Naive thymus-derived CD4-positive, alpha-beta T cell (primary cell): ENCODE results near the gene SHF. TPM values are rescaled to one million over a fixed set of nuclear protein-coding genes. Genes with fewer than 3 reads are reported as not detected.

Source experiments
- ATAC-seq: fragments of 150-1000 bp; cut with Tn5 transposase; 2 replicates; pipeline ENCODE4 v1.10.0; 2021; ENCODE audit warnings: mild to moderate bottlenecking, moderate library complexity
- CTCF ChIA-PET: fragments of 350-600 bp; sonication (Branson Sonifier 250); formaldehyde crosslinking; loops from one replicate; lab custom pipeline; 2021; ENCODE audit warnings: antibody characterized with exemption; lab: Charles Lee
- POLR2A ChIA-PET: fragments of 350-600 bp; sonication (Branson Sonifier 250); formaldehyde crosslinking; loops from one replicate; lab custom pipeline; 2021; ENCODE audit warnings: antibody characterized with exemption, inconsistent platforms; lab: Charles Lee
- DNase-seq, 9 donors: peaks; one replicate each; pipeline versions ENCODE4 v3.0.0 to v3.0.0-alpha.2; 2020 to 2022; ENCODE audit warnings: mixed read lengths in 1 of 9
- H3K27ac ChIP-seq: one replicate; pipeline ENCODE4 v1.7.0; 2013; ENCODE audit warnings: mild to moderate bottlenecking, low read depth, low read length, moderate library complexity
- H3K27me3 ChIP-seq, 2 donors: one replicate each; pipeline ENCODE4 v1.7.0; 2013; ENCODE audit warnings: low read length in 2 of 2, mild to moderate bottlenecking in 2 of 2, moderate library complexity in 2 of 2; ENCODE audit not compliant: control insufficient read depth in 2 of 2, insufficient read depth in 2 of 2
- H3K36me3 ChIP-seq, 3 experiments: 1 replicate in 2 of 3; 2 replicates in 1 of 3; pipeline ENCODE4 v1.7.0; 2013; ENCODE audit warnings: low read length in 3 of 3, mild to moderate bottlenecking in 3 of 3, moderate library complexity in 1 of 3; ENCODE audit not compliant: insufficient read depth in 3 of 3, control insufficient read depth in 2 of 3
- H3K4me1 ChIP-seq, 2 donors: one replicate each; pipeline ENCODE4 v1.7.0; 2013; ENCODE audit warnings: low read length in 2 of 2, mild to moderate bottlenecking in 2 of 2, moderate library complexity in 1 of 2; ENCODE audit not compliant: control insufficient read depth in 2 of 2, insufficient read depth in 2 of 2
- H3K4me3 ChIP-seq: 2 replicates; pipeline ENCODE4 v1.7.0; 2013; ENCODE audit warnings: mild to moderate bottlenecking, low read length
- H3K9me3 ChIP-seq, 3 experiments: 1 replicate in 2 of 3; 2 replicates in 1 of 3; pipeline ENCODE4 v1.7.0; 2013; ENCODE audit warnings: low read length in 3 of 3; ENCODE audit not compliant: control insufficient read depth in 2 of 3
- H3K27ac Mint-ChIP-seq, 9 donors: one replicate each; pipeline ENCODE4 v1.8.0; 2020 to 2022; ENCODE audit warnings: mixed read lengths in 9 of 9, mild to moderate bottlenecking in 8 of 9, moderate library complexity in 5 of 9, inconsistent platforms in 2 of 9
- H3K27me3 Mint-ChIP-seq, 5 donors: one replicate each; pipeline ENCODE4 v1.8.0; 2021 to 2022; ENCODE audit warnings: mixed read lengths in 5 of 5, mild to moderate bottlenecking in 1 of 5
- H3K36me3 Mint-ChIP-seq, 5 donors: one replicate each; pipeline ENCODE4 v1.8.0; 2020 to 2022; ENCODE audit warnings: mixed read lengths in 5 of 5, mild to moderate bottlenecking in 3 of 5, inconsistent platforms in 1 of 5
- H3K4me1 Mint-ChIP-seq, 7 donors: one replicate each; pipeline ENCODE4 v1.8.0; 2020 to 2022; ENCODE audit warnings: mixed read lengths in 7 of 7, mild to moderate bottlenecking in 3 of 7, inconsistent platforms in 1 of 7
- H3K4me3 Mint-ChIP-seq, 10 donors: one replicate each; pipeline ENCODE4 v1.8.0; 2020 to 2022; ENCODE audit warnings: mild to moderate bottlenecking in 10 of 10, mixed read lengths in 10 of 10, moderate library complexity in 6 of 10, inconsistent platforms in 2 of 10
- H3K9me3 Mint-ChIP-seq, 11 donors: one replicate each; pipeline ENCODE4 v1.8.0; 2020 to 2022; ENCODE audit warnings: mixed read lengths in 11 of 11, mild to moderate bottlenecking in 4 of 11, inconsistent platforms in 1 of 11, moderate library complexity in 1 of 11
- intact Hi-C, 2 donors: fragments of 100-400 bp; cut with micrococcal nuclease; formaldehyde crosslinking; loops; one replicate each; pipeline ENCODE4 v1.15.1; 2023
- polyA plus RNA-seq, 2 donors: library from polyadenylated mRNA; unstranded; fragments of 300-500 nt; fragmentation: Illumina TruSeq; gene quantifications; one replicate each; pipeline ENCODE4 v1.2.3, GENCODE V29; 2021
- total RNA-seq, 6 experiments: library from RNA in 5 of 6; stranded (reverse) in 5 of 6; gene quantifications; 1 replicate in 5 of 6; 2 replicates in 1 of 6; pipeline ENCODE4 v1.2.3 and lab custom pipeline; 2021 to 2026

The SHF gene
- total and polyA plus RNA-seq, 7 experiments from 2014 or later, result 2.5 to 8.7 (median 4.4) TPM

DNA sequence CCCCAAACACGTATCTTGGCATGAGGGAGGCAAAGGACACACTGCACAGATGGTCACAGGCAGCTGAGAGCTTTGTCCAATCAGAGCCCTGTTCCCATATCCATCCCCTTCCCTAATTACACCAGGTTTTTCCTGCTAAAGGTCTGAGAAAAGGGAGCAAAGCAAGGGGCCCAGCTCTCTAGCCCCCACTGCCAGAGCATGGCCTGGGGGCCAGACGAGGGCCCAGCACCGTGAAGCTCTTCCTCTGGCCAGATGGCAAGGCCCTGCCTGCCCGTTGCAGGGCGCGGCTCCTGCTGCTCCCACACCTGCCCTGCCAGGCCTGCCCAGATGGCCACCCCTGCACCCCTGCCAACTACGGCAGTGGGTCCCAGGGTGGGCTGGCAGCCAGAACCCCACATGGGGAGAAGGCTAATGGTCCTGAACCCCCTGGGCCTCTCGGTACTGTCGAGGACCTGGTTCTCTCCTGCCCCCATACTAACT lies 3.2 kb downstream of the SHF start:
- ChIA-PET CTCF (interaction anchor here (0.9 to 1.4 kb wide), 2 partner anchors 16 to 21 kb away, joined by 3 read pairs; no protein-coding TSS in a partner anchor), POLR2A (interaction anchor here (0.7 to 13.0 kb wide), 2 partner anchors 16 to 403 kb away, joined by 3 to 177 read pairs; partner anchors contain the start of gene BLOC1S6)

DNA sequence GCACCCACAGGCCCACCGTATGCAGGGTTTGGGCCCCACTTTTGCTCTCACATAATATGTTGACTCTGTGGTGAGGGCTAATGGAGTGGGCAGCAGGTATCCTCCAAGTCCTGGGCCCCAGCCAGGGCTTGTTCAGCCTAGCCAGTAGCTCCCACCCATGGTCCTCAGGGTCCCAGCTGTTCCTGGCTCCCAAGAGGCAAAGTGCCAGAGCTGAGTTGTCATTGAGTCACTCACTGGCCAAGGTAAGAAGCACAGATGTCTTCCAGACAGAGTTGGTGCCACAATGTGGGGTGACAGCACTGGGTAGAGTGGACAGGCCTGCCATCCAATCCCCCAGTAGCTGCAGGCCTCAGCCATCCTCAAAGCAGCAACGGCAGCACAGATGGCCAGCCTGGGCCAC lies 4.3 kb downstream of the SHF start:
- peak overlapping the region in 2 of 9 donors; percentile 17 to 61 for H3K27ac Mint-ChIP-seq
- Histone ChIP-seq H3K4me1 (peaks cover 0 to 10% of the 10 kb centered on the region in 2 donors), H3K4me3 (no peak overlapping the region), H3K9me3 (no peaks in the 10 kb centered on the region), H3K27me3 (no peaks in the 10 kb centered on the region), H3K27ac (no peak overlapping the region), H3K36me3 (no peaks in the 10 kb centered on the region)
- no peaks in the 10 kb centered on the region for H3K36me3 Mint-ChIP-seq
- peaks cover 0 to 12% (median 0%) of the 10 kb centered on the region in 5 donors for H3K27me3 Mint-ChIP-seq
- peaks cover 16 to 34% (median 26%) of the 10 kb centered on the region in 7 donors for H3K4me1 Mint-ChIP-seq
- H3K4me3 Mint-ChIP-seq, result no peak overlapping the region
- no peak for ATAC-seq
- ChIA-PET CTCF (no interaction called here), POLR2A (interaction anchor here (13.0 kb wide), 1 partner anchor 18 kb away, joined by 177 read pairs; no protein-coding TSS in a partner anchor)
- DNase-seq, result no peak
- intact Hi-C loops, result no loop called here
- H3K9me3 Mint-ChIP-seq, result no peaks in the 10 kb centered on the region

More for the DNA sequence above, 3.2 kb downstream of the SHF start:
- Mint-ChIP-seq H3K4me1 (peaks cover 19 to 37% (median 30%) of the 10 kb centered on the region in 7 donors), H3K27me3 (peaks cover 0 to 13% (median 0%) of the 10 kb centered on the region in 5 donors), H3K27ac (peak overlapping the region in 5 of 9 donors; percentile 0 to 90 (median 64)), H3K4me3 (peak overlapping the region in 1 of 10 donors; percentile 54), H3K36me3 (no peaks in the 10 kb centered on the region), H3K9me3 (no peaks in the 10 kb centered on the region)
- H3K4me1 ChIP-seq, result peaks cover 3 to 13% of the 10 kb centered on the region in 2 donors
- H3K36me3 ChIP-seq, result no peaks in the 10 kb centered on the region
- no peaks in the 10 kb centered on the region for H3K27me3 ChIP-seq
- H3K9me3 ChIP-seq, result no peaks in the 10 kb centered on the region
- ATAC-seq, result no peak
- no peak overlapping the region for H3K4me3 ChIP-seq
- no peak for DNase-seq
- intact Hi-C loops, result no loop called here
- H3K27ac ChIP-seq, result no peak overlapping the region

DNA sequence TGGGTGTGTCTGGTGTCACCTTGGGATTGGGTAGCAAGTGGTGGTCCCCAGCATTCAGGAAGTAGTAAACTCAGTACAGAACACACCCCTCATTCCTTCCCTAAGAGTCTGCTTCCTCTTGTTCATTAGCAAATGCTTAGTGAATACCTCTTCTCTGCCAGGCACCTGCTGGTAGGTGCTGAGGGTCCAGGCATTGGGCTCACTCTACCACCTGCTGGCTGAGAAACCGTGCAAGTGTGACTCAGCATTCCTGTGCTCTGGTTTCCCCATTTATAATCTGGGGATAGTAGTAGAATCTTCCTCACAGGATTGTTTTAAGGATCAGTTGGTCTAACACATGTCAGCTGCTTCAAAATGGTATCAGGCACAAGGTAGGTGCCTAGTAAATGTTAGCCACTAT lies 4.8 kb downstream of the SHF start:
- no peak for ATAC-seq
- Histone ChIP-seq H3K36me3 (no peaks in the 10 kb centered on the region), H3K9me3 (no peaks in the 10 kb centered on the region), H3K4me1 (peaks cover 0 to 8% of the 10 kb centered on the region in 2 donors), H3K27me3 (no peaks in the 10 kb centered on the region), H3K4me3 (no peak overlapping the region), H3K27ac (no peak overlapping the region)
- H3K27ac Mint-ChIP-seq, result peak overlapping the region in 3 of 9 donors; percentile 12 to 28 (median 25)
- ChIA-PET POLR2A (interaction anchor here (13.0 kb wide), 1 partner anchor 18 kb away, joined by 177 read pairs; no protein-coding TSS in a partner anchor), CTCF (no interaction called here)
- H3K36me3 Mint-ChIP-seq, result peaks cover 0 to under 1% (median 0%) of the 10 kb centered on the region in 5 donors
- peaks cover 13 to 28% (median 23%) of the 10 kb centered on the region in 7 donors for H3K4me1 Mint-ChIP-seq
- H3K4me3 Mint-ChIP-seq, result no peak overlapping the region
- peaks cover 0 to 8% (median 0%) of the 10 kb centered on the region in 5 donors for H3K27me3 Mint-ChIP-seq
- intact Hi-C loops, result no loop called here
- H3K9me3 Mint-ChIP-seq, result no peaks in the 10 kb centered on the region
- no peak for DNase-seq

DNA sequence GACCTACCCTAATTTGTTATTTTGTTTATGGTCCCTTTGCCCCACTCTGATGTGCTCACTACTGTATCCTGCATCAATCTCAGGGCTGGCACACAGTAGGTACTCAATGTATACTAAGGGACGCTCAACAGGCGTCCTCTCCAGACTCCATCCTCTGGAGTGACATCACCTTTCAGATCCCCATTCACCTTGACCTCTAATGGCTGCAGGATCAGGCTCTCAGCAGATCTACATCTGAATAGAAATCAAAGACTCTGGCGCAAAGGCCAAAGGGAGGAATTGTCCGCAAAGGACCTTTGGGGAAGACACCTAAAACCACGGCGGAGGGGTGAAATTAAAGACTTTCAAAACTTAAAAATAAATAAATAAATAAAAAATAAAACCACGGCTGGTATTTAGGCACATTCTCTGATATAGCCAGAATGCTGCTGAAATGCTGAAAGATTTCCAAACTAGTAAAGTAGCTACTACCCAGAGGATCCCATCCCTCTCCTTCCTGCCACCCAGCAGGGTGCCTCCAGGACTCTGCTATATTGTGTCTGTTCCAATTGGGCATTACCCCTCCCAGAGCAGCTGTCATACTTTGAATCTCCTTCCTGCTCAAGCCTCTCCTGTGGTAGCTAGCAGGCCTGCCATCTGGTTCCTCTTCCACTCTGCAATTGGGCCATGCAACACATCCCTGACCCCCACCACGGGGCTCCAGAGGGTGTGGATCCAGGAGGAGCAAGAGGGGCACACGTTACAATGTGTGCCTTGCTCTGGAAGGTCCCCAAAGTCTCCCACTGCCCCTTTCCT lies 6.1 kb downstream of the SHF start:
- H3K27me3 Mint-ChIP-seq, result peaks cover 0 to 2% (median 0%) of the 10 kb centered on the region in 5 donors
- H3K27ac Mint-ChIP-seq, result peak overlapping the region in 3 of 9 donors; percentile 6 to 56 (median 42)

GRCh38 chr15:45180648-45181436 lies 6.9 kb downstream of the SHF start:
- peaks cover 0 to 8% of the 10 kb centered on the region in 2 donors for H3K4me1 ChIP-seq
- H3K4me3 ChIP-seq, result no peak overlapping the region
- Mint-ChIP-seq H3K36me3 (peaks cover 0 to 9% (median 4%) of the 10 kb centered on the region in 5 donors), H3K27me3 (peaks cover 0 to 1% (median 0%) of the 10 kb centered on the region in 5 donors), H3K4me3 (no peak overlapping the region), H3K4me1 (peaks cover 3 to 25% (median 16%) of the 10 kb centered on the region in 7 donors), H3K27ac (peak overlapping the region in 1 of 9 donors; percentile 43), H3K9me3 (no peaks in the 10 kb centered on the region)
- ATAC-seq (no peak), DNase-seq (no peak)
- H3K36me3 ChIP-seq, result no peaks in the 10 kb centered on the region
- ChIA-PET POLR2A (interaction anchor here (1.3 to 13.0 kb wide), 3 partner anchors 13 to 98 kb away, joined by 3 to 177 read pairs (median 11); no protein-coding TSS in a partner anchor), CTCF (interaction anchor here (1.1 to 3.3 kb wide), 4 partner anchors 10 to 21 kb away, joined by 4 to 15 read pairs (median 9); no protein-coding TSS in a partner anchor)
- H3K27ac ChIP-seq, result no peak overlapping the region
- intact Hi-C loops, result loop anchor here in 1 of 2 donors (1.0 kb wide), 1 partner anchor 44 kb away; no protein-coding TSS in a partner anchor
- H3K9me3 ChIP-seq, result no peaks in the 10 kb centered on the region
- no peaks in the 10 kb centered on the region for H3K27me3 ChIP-seq

More for the DNA sequence above, 6.1 kb downstream of the SHF start:
- no peak for DNase-seq
- Histone ChIP-seq H3K9me3 (no peaks in the 10 kb centered on the region), H3K36me3 (no peaks in the 10 kb centered on the region), H3K4me3 (no peak overlapping the region), H3K4me1 (peaks cover 0 to 8% of the 10 kb centered on the region in 2 donors), H3K27me3 (no peaks in the 10 kb centered on the region), H3K27ac (no peak overlapping the region)
- POLR2A ChIA-PET, result interaction anchor here (3.0 to 13.0 kb wide), 2 partner anchors 14 to 19 kb away, joined by 11 to 177 read pairs; no protein-coding TSS in a partner anchor
- CTCF ChIA-PET, result interaction anchor here (0.8 to 3.3 kb wide), 3 partner anchors 16 to 18 kb away, joined by 3 to 15 read pairs (median 5); no protein-coding TSS in a partner anchor
- Mint-ChIP-seq H3K36me3 (peaks cover 0 to 9% (median 3%) of the 10 kb centered on the region in 5 donors), H3K4me3 (no peak overlapping the region), H3K9me3 (no peaks in the 10 kb centered on the region), H3K4me1 (peaks cover 9 to 27% (median 19%) of the 10 kb centered on the region in 7 donors)
- ATAC-seq, result peak; percentile 28
- intact Hi-C loops, result no loop called here
